ENCODE data around the gene OR2B2. TPM values are rescaled to one million over a fixed set of nuclear protein-coding genes. Genes with fewer than 3 reads are reported as not detected.

Gene OR2B2
- total and polyA plus RNA-seq, 4 donors: not detected

DNA sequence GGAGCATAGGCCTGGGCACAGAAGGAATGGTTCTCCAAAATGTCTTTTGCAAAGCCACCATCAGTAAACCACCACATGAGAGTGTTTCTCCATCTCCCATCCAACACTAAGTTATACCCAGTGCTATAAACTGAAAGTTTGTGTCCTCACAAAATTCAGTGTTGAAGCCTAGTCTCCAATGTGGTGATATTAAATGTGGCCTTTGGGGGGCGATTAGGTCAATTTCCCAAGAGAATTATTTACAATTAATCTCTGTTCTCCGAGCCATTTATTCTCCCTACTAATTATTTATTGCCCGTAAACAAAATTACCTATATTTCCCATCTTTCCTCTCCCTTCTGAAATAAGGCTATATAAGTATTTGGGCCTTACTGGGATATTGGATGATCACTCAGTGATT is 26.1 kb downstream of the OR2B2 start:
- 85% methylated on average over 3 of the region's 3 CpGs for WGBS
- no peak overlapping the region for H3K27ac ChIP-seq (ENCODE audit: low read depth in 1 of 2, low read length in 2 of 2)
- TF ChIP-seq, protein P1, sequence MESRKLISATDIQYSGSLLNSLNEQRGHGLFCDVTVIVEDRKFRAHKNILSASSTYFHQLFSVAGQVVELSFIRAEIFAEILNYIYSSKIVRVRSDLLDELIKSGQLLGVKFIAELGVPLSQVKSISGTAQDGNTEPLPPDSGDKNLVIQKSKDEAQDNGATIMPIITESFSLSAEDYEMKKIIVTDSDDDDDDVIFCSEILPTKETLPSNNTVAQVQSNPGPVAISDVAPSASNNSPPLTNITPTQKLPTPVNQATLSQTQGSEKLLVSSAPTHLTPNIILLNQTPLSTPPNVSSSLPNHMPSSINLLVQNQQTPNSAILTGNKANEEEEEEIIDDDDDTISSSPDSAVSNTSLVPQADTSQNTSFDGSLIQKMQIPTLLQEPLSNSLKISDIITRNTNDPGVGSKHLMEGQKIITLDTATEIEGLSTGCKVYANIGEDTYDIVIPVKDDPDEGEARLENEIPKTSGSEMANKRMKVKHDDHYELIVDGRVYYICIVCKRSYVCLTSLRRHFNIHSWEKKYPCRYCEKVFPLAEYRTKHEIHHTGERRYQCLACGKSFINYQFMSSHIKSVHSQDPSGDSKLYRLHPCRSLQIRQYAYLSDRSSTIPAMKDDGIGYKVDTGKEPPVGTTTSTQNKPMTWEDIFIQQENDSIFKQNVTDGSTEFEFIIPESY (IDR thresholded peaks at IDR 0.05): no peak
- no peak for TF ChIP-seq YY1 (IDR thresholded peaks at IDR 0.05)
- TF ChIP-seq JUND (IDR thresholded peaks at IDR 0.05): no peak
- TF ChIP-seq GABPA (IDR thresholded peaks at IDR 0.05 in 1 of 2, conservative IDR thresholded peaks at IDR 0.05 in 1 of 2): no peak
- no peak for TF ChIP-seq HNF4G (IDR thresholded peaks at IDR 0.05)
- no peak for TF ChIP-seq TAF1 (conservative IDR thresholded peaks at IDR 0.05)
- TF ChIP-seq, protein P2, sequence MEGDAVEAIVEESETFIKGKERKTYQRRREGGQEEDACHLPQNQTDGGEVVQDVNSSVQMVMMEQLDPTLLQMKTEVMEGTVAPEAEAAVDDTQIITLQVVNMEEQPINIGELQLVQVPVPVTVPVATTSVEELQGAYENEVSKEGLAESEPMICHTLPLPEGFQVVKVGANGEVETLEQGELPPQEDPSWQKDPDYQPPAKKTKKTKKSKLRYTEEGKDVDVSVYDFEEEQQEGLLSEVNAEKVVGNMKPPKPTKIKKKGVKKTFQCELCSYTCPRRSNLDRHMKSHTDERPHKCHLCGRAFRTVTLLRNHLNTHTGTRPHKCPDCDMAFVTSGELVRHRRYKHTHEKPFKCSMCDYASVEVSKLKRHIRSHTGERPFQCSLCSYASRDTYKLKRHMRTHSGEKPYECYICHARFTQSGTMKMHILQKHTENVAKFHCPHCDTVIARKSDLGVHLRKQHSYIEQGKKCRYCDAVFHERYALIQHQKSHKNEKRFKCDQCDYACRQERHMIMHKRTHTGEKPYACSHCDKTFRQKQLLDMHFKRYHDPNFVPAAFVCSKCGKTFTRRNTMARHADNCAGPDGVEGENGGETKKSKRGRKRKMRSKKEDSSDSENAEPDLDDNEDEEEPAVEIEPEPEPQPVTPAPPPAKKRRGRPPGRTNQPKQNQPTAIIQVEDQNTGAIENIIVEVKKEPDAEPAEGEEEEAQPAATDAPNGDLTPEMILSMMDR (IDR thresholded peaks at IDR 0.05; ENCODE audit: low read depth, low read length, missing input control): no peak
- TF ChIP-seq SP1 (IDR thresholded peaks at IDR 0.05): no peak
- TF ChIP-seq, protein P3, sequence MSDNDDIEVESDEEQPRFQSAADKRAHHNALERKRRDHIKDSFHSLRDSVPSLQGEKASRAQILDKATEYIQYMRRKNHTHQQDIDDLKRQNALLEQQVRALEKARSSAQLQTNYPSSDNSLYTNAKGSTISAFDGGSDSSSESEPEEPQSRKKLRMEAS (IDR thresholded peaks at IDR 0.05): no peak
- no peak for TF ChIP-seq RXRA (IDR thresholded peaks at IDR 0.05)
- no peak for TF ChIP-seq FOXA1 (IDR thresholded peaks at IDR 0.05)
- no peak for TF ChIP-seq RAD21 (IDR thresholded peaks at IDR 0.05)
- TF ChIP-seq, protein P4, sequence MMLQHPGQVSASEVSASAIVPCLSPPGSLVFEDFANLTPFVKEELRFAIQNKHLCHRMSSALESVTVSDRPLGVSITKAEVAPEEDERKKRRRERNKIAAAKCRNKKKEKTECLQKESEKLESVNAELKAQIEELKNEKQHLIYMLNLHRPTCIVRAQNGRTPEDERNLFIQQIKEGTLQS (IDR thresholded peaks at IDR 0.05): no peak
- no peak for TF ChIP-seq FOXA2 (IDR thresholded peaks at IDR 0.05)
- TF ChIP-seq NR2F2 (IDR thresholded peaks at IDR 0.05): no peak
- no peak for TF ChIP-seq EGR1 (IDR thresholded peaks at IDR 0.05; ENCODE audit: low read depth in 2 of 2)
- no peak for TF ChIP-seq HNF4A (conservative IDR thresholded peaks at IDR 0.05)
- TF ChIP-seq, protein P5, sequence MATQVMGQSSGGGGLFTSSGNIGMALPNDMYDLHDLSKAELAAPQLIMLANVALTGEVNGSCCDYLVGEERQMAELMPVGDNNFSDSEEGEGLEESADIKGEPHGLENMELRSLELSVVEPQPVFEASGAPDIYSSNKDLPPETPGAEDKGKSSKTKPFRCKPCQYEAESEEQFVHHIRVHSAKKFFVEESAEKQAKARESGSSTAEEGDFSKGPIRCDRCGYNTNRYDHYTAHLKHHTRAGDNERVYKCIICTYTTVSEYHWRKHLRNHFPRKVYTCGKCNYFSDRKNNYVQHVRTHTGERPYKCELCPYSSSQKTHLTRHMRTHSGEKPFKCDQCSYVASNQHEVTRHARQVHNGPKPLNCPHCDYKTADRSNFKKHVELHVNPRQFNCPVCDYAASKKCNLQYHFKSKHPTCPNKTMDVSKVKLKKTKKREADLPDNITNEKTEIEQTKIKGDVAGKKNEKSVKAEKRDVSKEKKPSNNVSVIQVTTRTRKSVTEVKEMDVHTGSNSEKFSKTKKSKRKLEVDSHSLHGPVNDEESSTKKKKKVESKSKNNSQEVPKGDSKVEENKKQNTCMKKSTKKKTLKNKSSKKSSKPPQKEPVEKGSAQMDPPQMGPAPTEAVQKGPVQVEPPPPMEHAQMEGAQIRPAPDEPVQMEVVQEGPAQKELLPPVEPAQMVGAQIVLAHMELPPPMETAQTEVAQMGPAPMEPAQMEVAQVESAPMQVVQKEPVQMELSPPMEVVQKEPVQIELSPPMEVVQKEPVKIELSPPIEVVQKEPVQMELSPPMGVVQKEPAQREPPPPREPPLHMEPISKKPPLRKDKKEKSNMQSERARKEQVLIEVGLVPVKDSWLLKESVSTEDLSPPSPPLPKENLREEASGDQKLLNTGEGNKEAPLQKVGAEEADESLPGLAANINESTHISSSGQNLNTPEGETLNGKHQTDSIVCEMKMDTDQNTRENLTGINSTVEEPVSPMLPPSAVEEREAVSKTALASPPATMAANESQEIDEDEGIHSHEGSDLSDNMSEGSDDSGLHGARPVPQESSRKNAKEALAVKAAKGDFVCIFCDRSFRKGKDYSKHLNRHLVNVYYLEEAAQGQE (IDR thresholded peaks at IDR 0.05): no peak
- H3K4me1 ChIP-seq (ENCODE audit: control insufficient read depth in 4 of 4, insufficient read depth in 4 of 4, low read length in 3 of 4): peaks cover 0 to 5% (median 0%) of the 10 kb centered on the region in 4 donors
- no peaks in the 10 kb centered on the region for H3K36me3 ChIP-seq (ENCODE audit: control insufficient read depth in 4 of 4, insufficient read depth in 3 of 4, low read depth in 1 of 4, low read length in 3 of 4)
- H3K27me3 ChIP-seq (ENCODE audit: control insufficient read depth in 4 of 4, insufficient read depth in 4 of 4, low read length in 3 of 4): no peaks in the 10 kb centered on the region
- no peak for DNase-seq (ENCODE audit: low spot score)
- no peak overlapping the region for H3K9ac ChIP-seq (ENCODE audit: low read depth in 1 of 2, low read length in 2 of 2)
- H3K4me3 ChIP-seq (ENCODE audit: low read depth in 1 of 3, low read length in 3 of 3): no peak overlapping the region
- peaks cover 0 to 7% (median 0%) of the 10 kb centered on the region in 4 donors for H3K9me3 ChIP-seq (ENCODE audit: control insufficient read depth in 4 of 4, low read length in 3 of 4)
